ENCODE measurements around the gene NRDE2.
"Not testable (repeated sequence)": the region's sequence is repeated elsewhere in the genome, so short reads cannot be mapped to it uniquely, and the experiment has no call there.

NRDE2 gene

DNA sequence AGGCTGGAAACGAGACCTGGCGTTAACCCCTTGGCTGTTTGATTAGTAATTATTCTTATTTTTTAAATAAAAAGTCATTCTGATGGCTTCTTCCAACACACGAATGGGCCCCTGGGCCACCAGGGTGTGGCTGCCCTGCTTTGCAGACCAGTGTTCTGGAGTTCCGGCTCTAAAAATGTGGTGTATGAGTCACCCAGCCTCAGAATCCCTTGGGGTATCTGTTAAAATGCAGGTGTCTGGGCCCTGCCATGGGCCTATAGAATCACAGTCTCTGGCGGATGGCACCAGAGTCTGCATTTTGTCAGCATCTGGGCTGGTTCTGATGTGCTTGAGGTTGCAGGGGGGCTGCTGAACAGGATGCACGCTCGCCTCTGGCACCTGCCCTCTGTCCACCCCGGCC lies 77.9 kb downstream of the NRDE2 start:
- TF ChIP-seq, protein P1, sequence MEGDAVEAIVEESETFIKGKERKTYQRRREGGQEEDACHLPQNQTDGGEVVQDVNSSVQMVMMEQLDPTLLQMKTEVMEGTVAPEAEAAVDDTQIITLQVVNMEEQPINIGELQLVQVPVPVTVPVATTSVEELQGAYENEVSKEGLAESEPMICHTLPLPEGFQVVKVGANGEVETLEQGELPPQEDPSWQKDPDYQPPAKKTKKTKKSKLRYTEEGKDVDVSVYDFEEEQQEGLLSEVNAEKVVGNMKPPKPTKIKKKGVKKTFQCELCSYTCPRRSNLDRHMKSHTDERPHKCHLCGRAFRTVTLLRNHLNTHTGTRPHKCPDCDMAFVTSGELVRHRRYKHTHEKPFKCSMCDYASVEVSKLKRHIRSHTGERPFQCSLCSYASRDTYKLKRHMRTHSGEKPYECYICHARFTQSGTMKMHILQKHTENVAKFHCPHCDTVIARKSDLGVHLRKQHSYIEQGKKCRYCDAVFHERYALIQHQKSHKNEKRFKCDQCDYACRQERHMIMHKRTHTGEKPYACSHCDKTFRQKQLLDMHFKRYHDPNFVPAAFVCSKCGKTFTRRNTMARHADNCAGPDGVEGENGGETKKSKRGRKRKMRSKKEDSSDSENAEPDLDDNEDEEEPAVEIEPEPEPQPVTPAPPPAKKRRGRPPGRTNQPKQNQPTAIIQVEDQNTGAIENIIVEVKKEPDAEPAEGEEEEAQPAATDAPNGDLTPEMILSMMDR (IDR thresholded peaks at IDR 0.05; ENCODE audit: unreplicated experiment in 3 of 3) = no peak
- H3K4me1 Mint-ChIP-seq = peaks cover 25% of the 10 kb centered on the region
- H3K4me3 Mint-ChIP-seq = no peak overlapping the region
- H3K27me3 Mint-ChIP-seq (ENCODE audit: low read depth) = peaks cover 17% of the 10 kb centered on the region
- H3K36me3 Mint-ChIP-seq (ENCODE audit: low read depth) = peaks cover 13% of the 10 kb centered on the region
- H3K9me3 Mint-ChIP-seq = peaks cover 2% of the 10 kb centered on the region
- no peak overlapping the region for H3K27ac Mint-ChIP-seq

DNA sequence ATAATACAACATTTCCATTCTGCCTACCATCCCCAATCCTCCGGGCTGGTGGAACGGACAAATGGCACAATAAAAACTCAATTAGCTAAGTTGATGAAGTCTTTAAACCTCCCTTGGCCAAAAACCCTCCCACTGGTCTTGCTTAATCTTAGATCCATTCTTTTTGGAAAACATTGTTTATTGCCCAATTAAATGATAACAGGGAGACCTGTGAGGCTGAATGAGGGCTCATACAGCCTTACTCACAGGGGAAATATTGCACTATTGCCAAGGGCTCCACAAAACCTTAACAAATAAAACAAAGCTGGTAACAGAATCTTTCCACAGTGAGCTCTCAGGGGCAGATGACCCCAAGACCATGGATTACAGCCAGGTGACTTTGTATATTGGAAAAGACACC lies 83.1 kb downstream of the NRDE2 start:
- no peaks in the 10 kb centered on the region for H3K36me3 Mint-ChIP-seq (ENCODE audit: low read depth)
- peaks cover 6% of the 10 kb centered on the region for H3K9me3 Mint-ChIP-seq

DNA sequence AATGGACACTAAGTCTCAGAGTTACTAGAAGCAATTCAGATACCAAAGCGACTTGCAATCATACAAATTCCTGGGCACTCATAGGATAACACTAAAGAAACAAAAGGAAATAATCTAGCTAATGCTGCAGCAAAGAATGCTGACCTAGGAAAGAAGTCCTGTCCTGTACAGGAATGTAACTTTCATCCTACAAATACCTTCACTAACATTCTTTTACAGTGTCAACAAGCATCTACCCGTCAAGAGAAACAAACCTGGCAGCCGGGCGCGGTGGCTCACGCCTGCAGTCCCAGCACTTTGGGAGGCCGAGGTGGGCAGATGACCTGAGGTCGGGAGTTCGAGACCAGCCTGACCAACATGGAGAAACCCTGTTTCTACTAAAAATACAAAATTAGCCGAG lies 84.3 kb downstream of the NRDE2 start:
- H3K27ac Mint-ChIP-seq; H3K4me3 Mint-ChIP-seq; H3K4me1 Mint-ChIP-seq; H3K36me3 Mint-ChIP-seq (ENCODE audit: low read depth); H3K9me3 Mint-ChIP-seq: not testable (repeated sequence)
- H3K27me3 Mint-ChIP-seq (ENCODE audit: low read depth) = peaks cover 20% of the 10 kb centered on the region

More for the DNA sequence above, 83.1 kb downstream of the NRDE2 start:
- no peak overlapping the region for H3K27ac Mint-ChIP-seq
- H3K4me3 Mint-ChIP-seq = no peak overlapping the region
- TF ChIP-seq, protein P1 (IDR thresholded peaks at IDR 0.05; ENCODE audit: unreplicated experiment in 3 of 3) = no peak
- H3K4me1 Mint-ChIP-seq = no peaks in the 10 kb centered on the region
- H3K27me3 Mint-ChIP-seq (ENCODE audit: low read depth) = peaks cover 26% of the 10 kb centered on the region

DNA sequence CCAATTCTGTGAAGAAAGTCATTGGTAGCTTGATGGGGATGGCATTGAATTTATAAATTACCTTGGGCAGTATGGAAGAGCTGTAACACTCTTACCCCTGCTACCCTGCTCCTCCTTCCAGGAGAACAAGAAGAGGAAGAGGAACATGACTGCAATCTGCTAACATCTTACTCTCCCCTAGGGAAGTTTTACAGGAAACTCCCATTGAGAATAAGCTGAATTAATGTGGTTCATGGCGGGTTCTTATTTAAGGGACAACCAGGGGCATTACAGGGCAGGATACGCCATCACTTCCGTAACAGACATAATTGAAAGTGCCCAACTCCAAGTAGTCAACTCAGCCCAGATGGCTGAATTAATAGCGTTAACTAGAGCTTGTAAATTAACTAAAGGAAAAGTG lies 84.8 kb downstream of the NRDE2 start:
- Mint-ChIP-seq H3K4me3 (no peak overlapping the region), H3K36me3 (ENCODE audit: low read depth) (no peaks in the 10 kb centered on the region), H3K27ac (no peak overlapping the region), H3K9me3 (peaks cover 6% of the 10 kb centered on the region), H3K4me1 (no peaks in the 10 kb centered on the region), H3K27me3 (ENCODE audit: low read depth) (peaks cover 17% of the 10 kb centered on the region)
- TF ChIP-seq, protein P1 (IDR thresholded peaks at IDR 0.05; ENCODE audit: unreplicated experiment in 3 of 3) = no peak

DNA sequence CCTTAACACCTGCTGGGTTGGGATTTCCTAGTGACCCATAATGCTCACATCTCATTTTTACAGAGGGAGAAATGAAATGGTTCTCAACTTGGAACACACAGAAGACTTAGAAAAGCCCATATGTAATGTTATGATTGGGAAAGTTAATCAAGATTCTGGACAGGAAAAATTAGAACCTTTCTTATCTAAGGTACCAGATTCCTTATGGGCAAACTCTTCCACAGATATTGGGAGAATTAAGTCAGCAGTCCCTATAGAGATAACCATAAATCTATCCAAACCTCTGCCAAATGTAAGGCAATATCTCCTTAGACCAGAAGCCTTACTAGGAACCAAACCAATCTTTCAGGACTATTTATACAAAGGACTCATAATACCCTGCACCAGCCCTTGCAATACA lies 89.3 kb downstream of the NRDE2 start:
- H3K4me3 Mint-ChIP-seq = no peak overlapping the region
- H3K9me3 Mint-ChIP-seq = peaks cover 40% of the 10 kb centered on the region
- H3K36me3 Mint-ChIP-seq (ENCODE audit: low read depth) = peaks cover 7% of the 10 kb centered on the region
- TF ChIP-seq, protein P1 (IDR thresholded peaks at IDR 0.05; ENCODE audit: unreplicated experiment in 3 of 3) = no peak
- H3K4me1 Mint-ChIP-seq = no peaks in the 10 kb centered on the region
- no peak overlapping the region for H3K27ac Mint-ChIP-seq
- peaks cover 1% of the 10 kb centered on the region for H3K27me3 Mint-ChIP-seq (ENCODE audit: low read depth)

DNA sequence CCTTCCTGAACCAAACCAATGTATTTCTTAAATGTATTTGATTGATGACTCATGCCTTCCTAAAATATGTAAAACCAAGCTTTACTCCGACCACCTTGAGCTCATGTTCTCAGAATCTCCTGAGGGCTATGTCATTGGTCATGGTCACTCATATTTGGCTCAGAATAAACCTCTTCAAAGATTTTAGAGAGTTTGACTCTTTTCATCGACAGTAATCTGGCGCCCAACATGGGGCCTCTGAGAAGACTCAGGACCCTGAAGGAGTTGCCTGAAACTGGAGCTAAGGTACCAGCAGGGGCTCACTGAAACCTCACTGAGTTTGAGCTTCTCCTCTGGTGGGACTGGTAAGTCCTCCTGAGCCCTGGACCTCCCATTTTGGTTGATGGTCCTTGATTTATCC lies 92.6 kb downstream of the NRDE2 start:
- H3K4me1 Mint-ChIP-seq = no peaks in the 10 kb centered on the region
- H3K4me3 Mint-ChIP-seq = no peak overlapping the region
- peaks cover 20% of the 10 kb centered on the region for H3K27me3 Mint-ChIP-seq (ENCODE audit: low read depth)
- TF ChIP-seq, protein P1 (IDR thresholded peaks at IDR 0.05; ENCODE audit: unreplicated experiment in 3 of 3) = no peak
- no peak overlapping the region for H3K27ac Mint-ChIP-seq
- H3K9me3 Mint-ChIP-seq = peaks cover 48% of the 10 kb centered on the region
- peaks cover 8% of the 10 kb centered on the region for H3K36me3 Mint-ChIP-seq (ENCODE audit: low read depth)
